AG09319 (cell line): ENCODE measurements around the gene EFCAB6.

ENCODE experiments used
- DNase-seq: peaks from one replicate; pipeline ENCODE4 v3.0.0-alpha.2; 2010; ENCODE audit warnings: low read depth; ENCODE audit errors: extremely low read depth
- CTCF ChIP-seq: IDR thresholded peaks from 2 replicates; pipeline ENCODE4 v1.5.1; 2011; ENCODE audit warnings: low read depth, mild to moderate bottlenecking, inconsistent platforms, low read length, moderate library complexity

EFCAB6 gene

GRCh38 chr22:43698403-43698802, 113.7 kb downstream of the EFCAB6 start:
- no peak for TF ChIP-seq CTCF
- DNase-seq, result no peak

- no peak for TF ChIP-seq CTCF
- no peak for DNase-seq
These were observed 114.2 kb downstream of the EFCAB6 start for GRCh38 chr22:43697894-43698293.

GRCh38 chr22:43693249-43693648, 118.9 kb downstream of the EFCAB6 start:
- TF ChIP-seq CTCF, result no peak
- no peak for DNase-seq

- TF ChIP-seq CTCF, result no peak
- no peak for DNase-seq
These were observed 122.7 kb downstream of the EFCAB6 start for GRCh38 chr22:43689356-43689755.

- no peak for DNase-seq
- TF ChIP-seq CTCF, result no peak
These were observed 129.3 kb downstream of the EFCAB6 start for GRCh38 chr22:43682851-43683250.

GRCh38 chr22:43681731-43682360, 130.3 kb downstream of the EFCAB6 start:
- no peak for TF ChIP-seq CTCF

GRCh38 chr22:43670513-43670912, 141.6 kb downstream of the EFCAB6 start:
- TF ChIP-seq CTCF, result no peak
- DNase-seq, result no peak

More at GRCh38 chr22:43681731-43682360, 130.3 kb downstream of the EFCAB6 start:
- no peak for DNase-seq
